Fibroblast of the aortic adventitia (primary cell): ENCODE results near the gene TNRC6C. TPM values are rescaled to one million over a fixed set of nuclear protein-coding genes. Genes with fewer than 3 reads are reported as not detected.
"Not testable (repeated sequence)": the region's sequence is repeated elsewhere in the genome, so short reads cannot be mapped to it uniquely, and the experiment has no call there.

ENCODE experiments used
- DNase-seq: peaks from one replicate; pipeline ENCODE4 v3.0.0-alpha.2; 2010; ENCODE audit warnings: low read depth
- H3K4me3 ChIP-seq: 2 replicates; pipeline ENCODE4 v1.5.1; 2011; ENCODE audit warnings: low read depth, mild to moderate bottlenecking, control low read depth, low read length, moderate library complexity
- CTCF ChIP-seq: IDR thresholded peaks from 2 replicates; pipeline ENCODE4 v1.5.1; 2011; ENCODE audit warnings: mild to moderate bottlenecking, low read length, control low read depth, inconsistent platforms; ENCODE audit not compliant: insufficient read depth
- total RNA-seq: library from RNA; depleted of rRNA; stranded (reverse); fragments of >200 nt; gene quantifications from 2 replicates; pipeline ENCODE4 v1.2.3, GENCODE V29; 2012; ENCODE audit warnings: low replicate concordance

TNRC6C gene
- total RNA-seq, 1 donor: 10.3 TPM

- H3K4me3 ChIP-seq: no peak overlapping the region
- TF ChIP-seq CTCF: no peak
- DNase-seq: no peak
Observed at GRCh38 chr17:78111727-78112517, 153.4 kb downstream of the TNRC6C start.

- H3K4me3 ChIP-seq: no peak overlapping the region
- TF ChIP-seq CTCF: peak; percentile 97
- DNase-seq: peak; percentile 49
Observed at GRCh38 chr17:78112518-78113471, 154.3 kb downstream of the TNRC6C start.

GRCh38 chr17:78113804-78114785 lies 155.6 kb downstream of the TNRC6C start:
- no peak overlapping the region for H3K4me3 ChIP-seq
- no peak for DNase-seq
- TF ChIP-seq CTCF: no peak

- no peak for TF ChIP-seq CTCF
- H3K4me3 ChIP-seq: no peak overlapping the region
- DNase-seq: no peak
Observed at GRCh38 chr17:78114831-78115723, 156.6 kb downstream of the TNRC6C start.

GRCh38 chr17:78115803-78116202 lies 157.3 kb downstream of the TNRC6C start:
- not testable (repeated sequence) for DNase-seq, H3K4me3 ChIP-seq

- H3K4me3 ChIP-seq: no peak overlapping the region
- DNase-seq: no peak
- no peak for TF ChIP-seq CTCF
Observed at GRCh38 chr17:78116411-78116810, 157.9 kb downstream of the TNRC6C start.
